ENCODE results near the gene NCKAP5.

GRCh38 chr2:133317178-133317577 is 251.1 kb downstream of the NCKAP5 start:
- TF ChIP-seq, protein P1, sequence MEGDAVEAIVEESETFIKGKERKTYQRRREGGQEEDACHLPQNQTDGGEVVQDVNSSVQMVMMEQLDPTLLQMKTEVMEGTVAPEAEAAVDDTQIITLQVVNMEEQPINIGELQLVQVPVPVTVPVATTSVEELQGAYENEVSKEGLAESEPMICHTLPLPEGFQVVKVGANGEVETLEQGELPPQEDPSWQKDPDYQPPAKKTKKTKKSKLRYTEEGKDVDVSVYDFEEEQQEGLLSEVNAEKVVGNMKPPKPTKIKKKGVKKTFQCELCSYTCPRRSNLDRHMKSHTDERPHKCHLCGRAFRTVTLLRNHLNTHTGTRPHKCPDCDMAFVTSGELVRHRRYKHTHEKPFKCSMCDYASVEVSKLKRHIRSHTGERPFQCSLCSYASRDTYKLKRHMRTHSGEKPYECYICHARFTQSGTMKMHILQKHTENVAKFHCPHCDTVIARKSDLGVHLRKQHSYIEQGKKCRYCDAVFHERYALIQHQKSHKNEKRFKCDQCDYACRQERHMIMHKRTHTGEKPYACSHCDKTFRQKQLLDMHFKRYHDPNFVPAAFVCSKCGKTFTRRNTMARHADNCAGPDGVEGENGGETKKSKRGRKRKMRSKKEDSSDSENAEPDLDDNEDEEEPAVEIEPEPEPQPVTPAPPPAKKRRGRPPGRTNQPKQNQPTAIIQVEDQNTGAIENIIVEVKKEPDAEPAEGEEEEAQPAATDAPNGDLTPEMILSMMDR (IDR thresholded peaks at IDR 0.05 in 4 of 5, conservative IDR thresholded peaks at IDR 0.05 in 1 of 5) = no peak
- no peak for TF ChIP-seq POLR2A (IDR thresholded peaks at IDR 0.05)
